ENCODE results near the gene AUTS2. TPM values are rescaled to one million over a fixed set of nuclear protein-coding genes. Genes with fewer than 3 reads are reported as not detected.

Gene AUTS2
- total and polyA plus RNA-seq, 10 of the 15 experiments (the other 5 are each of a cell fraction or from before 2014, with no cell fraction given), result 6.4 to 55.6 (median 21.6) TPM

GRCh38 chr7:69840248-69840647 is 242.0 kb downstream of the AUTS2 start (continued):
- TF ChIP-seq MEF2B (IDR thresholded peaks at IDR 0.05; ENCODE audit: partially characterized antibody, poor library complexity, severe bottlenecking) (no peak), TCF7 (IDR thresholded peaks at IDR 0.05; ENCODE audit: borderline replicate concordance) (0 out of 2 replicates have a peak, but pooled peaks have one; percentile 7), RFX5 (IDR thresholded peaks at IDR 0.05; ENCODE audit: low read depth, low read length) (no peak), ATF7 (IDR thresholded peaks at IDR 0.05; ENCODE audit: low read depth) (no peak), ATF3 (IDR thresholded peaks at IDR 0.05; ENCODE audit: borderline replicate concordance, extremely low read depth, low read depth, low read length) (no peak), ZZZ3 (IDR thresholded peaks at IDR 0.05; ENCODE audit: control insufficient read depth, insufficient read length, low read depth) (no peak), SP1 (IDR thresholded peaks at IDR 0.05; ENCODE audit: low read depth, low read length) (no peak), DPF2 (IDR thresholded peaks at IDR 0.05) (peak; percentile 46; the same call in 1 of the 2 replicates), ZNF217 (IDR thresholded peaks at IDR 0.05) (no peak), USF2 (IDR thresholded peaks at IDR 0.05; ENCODE audit: borderline replicate concordance, low read depth, low read length) (no peak), IRF4 (IDR thresholded peaks at IDR 0.05; ENCODE audit: low read depth, low read length) (no peak)

- DNase-seq (ENCODE audit: low read depth, low spot score), result peak; percentile 74
- peak overlapping the region; percentile 25; the same call in 1 of the 2 replicates for H3K4me3 ChIP-seq
- H4K20me1 ChIP-seq (ENCODE audit: control insufficient read depth, insufficient read depth), result no peaks in the 10 kb centered on the region
- peaks cover 17% of the 10 kb centered on the region for H3K79me2 ChIP-seq (ENCODE audit: control insufficient read depth, insufficient read depth, low read length)
- peak overlapping the region; percentile 71 for H3K4me2 ChIP-seq (ENCODE audit: control insufficient read depth, insufficient read depth)
- RAD21 ChIA-PET (ENCODE audit: unreplicated experiment), result interaction anchor here (0.7 to 3.2 kb wide), 8 partner anchors 11 to 178 kb away, joined by 3 to 18 read pairs (median 6); no protein-coding TSS in a partner anchor
- POLR2A ChIA-PET, result interaction anchor here (0.6 to 1.3 kb wide), 4 partner anchors 17 to 199 kb away, joined by 3 to 4 read pairs (median 3); no protein-coding TSS in a partner anchor
- intact Hi-C loops (cut with micrococcal nuclease; ENCODE audit: unreplicated experiment), result loop anchor here (1.0 to 2.0 kb wide), 2 partner anchors 39 kb away; no protein-coding TSS in a partner anchor
- H3K27ac ChIP-seq (ENCODE audit: control insufficient read depth, insufficient read depth), result peak overlapping the region; percentile 71
- no peak overlapping the region for H3K9ac ChIP-seq (ENCODE audit: control insufficient read depth, insufficient read depth, low read length)
- CTCF ChIA-PET, result interaction anchor here (1.2 to 1.3 kb wide), 2 partner anchors 13 to 23 kb away, joined by 3 to 4 read pairs; no protein-coding TSS in a partner anchor
- no TSS peak for BruUV-seq (replicated peaks)
- H3K27me3 ChIP-seq (replicated peaks in 1 of 2; ENCODE audit: control insufficient read depth in 2 of 2, insufficient read depth in 2 of 2, low read length in 1 of 2), result no peaks in the 10 kb centered on the region
- peak; percentile 84 for FAIRE-seq
- no peak overlapping the region for H2AFZ ChIP-seq (ENCODE audit: control insufficient read depth, low read depth, low read length)
- no peaks in the 10 kb centered on the region; a peak in 1 of 4 replicates for H3K36me3 ChIP-seq (ENCODE audit: control insufficient read depth in 2 of 2, insufficient read depth in 2 of 2, low read length in 1 of 2)
- peak; percentile 71 for ATAC-seq
- 0% methylated on average over 2 of the region's 2 CpGs for WGBS (ENCODE audit: insufficient coverage, insufficient replicate concordance, low lambda C conversion rate, missing lambda C conversion rate)
- SMC1A ChIA-PET (ENCODE audit: uncharacterized antibody, unreplicated experiment), result interaction anchor here (0.6 to 13.2 kb wide), 11 partner anchors 11 to 238 kb away, joined by 3 to 145 read pairs (median 7); no protein-coding TSS in a partner anchor
- peaks cover 67% of the 10 kb centered on the region for H3K4me1 ChIP-seq (ENCODE audit: control insufficient read depth, insufficient read depth, low read length)
- in situ Hi-C loops (cut with MboI), result no loop called here
- H3K9me3 ChIP-seq (replicated peaks; ENCODE audit: control insufficient read depth, insufficient read depth, low read length), result no peaks in the 10 kb centered on the region
- TF ChIP-seq SMARCA5 (IDR thresholded peaks at IDR 0.05), result peak; percentile 98
- peak; percentile 66; the same call in 1 of the 2 replicates for TF ChIP-seq ZNF24 (IDR thresholded peaks at IDR 0.05)
- TF ChIP-seq ZNF217 (IDR thresholded peaks at IDR 0.05), result peak; percentile 97
- TF ChIP-seq ATF7 (IDR thresholded peaks at IDR 0.05; ENCODE audit: low read depth), result 0 out of 2 replicates have a peak, but pooled peaks have one; percentile 11
- TF ChIP-seq EP300 (IDR thresholded peaks at IDR 0.05; ENCODE audit: borderline replicate concordance in 1 of 2, control insufficient read depth in 1 of 2, low read depth in 2 of 2, low read length in 2 of 2), result no peak; a peak in 1 of 4 replicates
- TF ChIP-seq POU2F2 (IDR thresholded peaks at IDR 0.05; ENCODE audit: borderline replicate concordance, low read depth, low read length), result peak; percentile 93
- TF ChIP-seq SPI1 (IDR thresholded peaks at IDR 0.05; ENCODE audit: borderline replicate concordance, insufficient read depth, low read depth, low read length), result peak; percentile 78
- 0 out of 2 replicates have a peak, but pooled peaks have one; percentile 8 for TF ChIP-seq DPF2 (IDR thresholded peaks at IDR 0.05)
- TF ChIP-seq TCF3 (IDR thresholded peaks at IDR 0.05; ENCODE audit: borderline replicate concordance, insufficient read depth, low read depth, low read length), result no peak
- TF ChIP-seq REST (IDR thresholded peaks at IDR 0.05; ENCODE audit: low read depth, low read length), result no peak
These were observed 245.4 kb downstream of the AUTS2 start for GRCh38 chr7:69843653-69844052.

All from GM12878 (cell line).